ENCODE results near the gene KCNA4. TPM values are rescaled to one million over a fixed set of nuclear protein-coding genes. Genes with fewer than 3 reads are reported as not detected.
"Not testable (repeated sequence)": the region's sequence is repeated elsewhere in the genome, so short reads cannot be mapped to it uniquely, and the experiment has no call there.

KCNA4 gene
- total RNA-seq (2014; rRNA removed; shearing (Covaris generic)), result not detected in 2 replicates

DNA sequence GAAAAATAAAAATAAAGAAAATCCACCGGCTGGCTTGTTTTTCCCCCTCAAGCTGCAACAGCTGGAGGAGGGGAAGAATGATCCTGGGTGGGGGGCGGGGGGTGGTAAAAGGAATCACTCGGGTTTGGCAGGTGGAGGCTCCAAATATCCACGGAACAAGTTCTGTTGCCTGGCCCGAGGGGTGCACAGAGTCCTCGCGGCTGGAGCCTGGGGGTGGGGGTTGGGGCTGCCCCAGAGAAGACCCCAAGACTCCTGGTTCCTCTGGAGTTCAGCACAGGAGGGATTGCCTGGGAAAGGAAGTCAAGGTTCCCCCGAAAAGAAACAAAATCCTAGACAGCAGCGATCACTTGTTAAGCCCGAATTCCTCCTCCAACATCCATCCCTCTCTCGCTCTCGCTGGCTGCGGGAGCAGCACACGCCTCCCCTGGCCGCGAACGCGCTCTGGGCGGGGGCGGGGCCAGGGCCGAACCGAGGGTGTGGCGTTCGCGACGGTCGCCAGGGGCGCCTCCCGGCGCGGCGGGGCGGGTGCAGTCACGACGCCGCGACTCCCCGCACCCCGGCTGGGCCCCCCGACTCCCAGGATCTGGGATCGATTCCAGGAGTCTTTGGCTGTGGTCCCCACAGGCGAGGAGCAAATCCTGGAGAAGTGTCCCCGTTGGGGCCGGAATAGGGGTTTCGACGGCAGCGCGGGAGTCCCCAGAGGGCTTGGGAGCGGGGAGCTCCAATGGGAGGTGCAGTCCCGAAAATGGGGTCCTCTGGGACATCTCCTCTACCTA, at the start of gene KCNA4:
Gene KCNA4, minus strand, starts transcription at position 443 of the 776 bp plus-strand sequence. CDS start 4,352 bp downstream, outside the sequence.
- no peak for DNase-seq (ENCODE audit: low spot score)

DNA sequence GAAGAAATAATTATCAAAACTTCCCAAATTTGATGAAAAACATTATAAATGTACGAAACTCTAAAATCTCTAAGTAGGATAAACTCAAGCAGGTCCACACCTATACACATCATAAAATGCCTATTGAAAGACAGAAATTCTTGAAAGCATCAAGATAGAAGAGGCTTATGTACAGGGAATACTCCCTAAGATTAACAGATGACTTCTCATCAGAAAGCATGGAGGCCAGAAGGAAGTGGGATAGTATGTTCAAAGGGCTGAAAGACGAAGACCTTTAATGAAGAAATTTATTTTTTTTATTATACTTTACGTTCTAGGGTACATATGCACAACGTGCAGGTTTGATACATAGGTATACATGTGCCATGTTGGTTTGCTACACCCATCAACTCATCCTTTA, 45.3 kb upstream of the KCNA4 start:
- DNase-seq (ENCODE audit: low spot score), result no peak

DNA sequence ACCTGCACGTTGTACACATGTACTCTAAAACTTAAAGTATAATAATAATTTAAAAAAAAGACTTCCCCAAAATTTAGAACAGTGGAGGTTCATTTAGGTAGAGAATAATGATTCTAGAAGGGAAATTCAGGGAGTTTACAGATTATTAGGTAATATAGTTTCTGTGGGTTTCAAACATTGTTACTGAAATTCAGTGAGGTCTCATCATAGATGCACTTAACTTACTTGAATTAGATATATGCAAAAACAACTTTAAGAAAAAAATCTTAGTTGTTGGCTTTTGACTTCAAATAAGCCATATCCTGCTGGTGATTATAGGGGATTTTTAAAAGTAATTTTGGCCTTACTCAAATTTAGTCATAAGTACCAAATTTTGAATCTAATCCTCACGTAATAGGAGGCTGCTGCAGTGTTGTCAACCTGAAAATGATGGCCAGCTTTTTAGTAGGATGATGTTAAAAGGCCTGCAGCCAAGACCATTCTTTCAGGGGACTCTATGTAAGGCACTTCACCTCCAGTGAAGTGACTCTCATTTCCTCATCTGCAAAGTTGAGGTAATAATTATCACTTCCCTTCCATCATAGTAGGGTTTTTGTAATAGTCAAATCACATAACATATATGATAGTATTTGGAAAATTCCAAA, 42.5 kb upstream of the KCNA4 start:
- DNase-seq (ENCODE audit: low spot score), result no peak

DNA sequence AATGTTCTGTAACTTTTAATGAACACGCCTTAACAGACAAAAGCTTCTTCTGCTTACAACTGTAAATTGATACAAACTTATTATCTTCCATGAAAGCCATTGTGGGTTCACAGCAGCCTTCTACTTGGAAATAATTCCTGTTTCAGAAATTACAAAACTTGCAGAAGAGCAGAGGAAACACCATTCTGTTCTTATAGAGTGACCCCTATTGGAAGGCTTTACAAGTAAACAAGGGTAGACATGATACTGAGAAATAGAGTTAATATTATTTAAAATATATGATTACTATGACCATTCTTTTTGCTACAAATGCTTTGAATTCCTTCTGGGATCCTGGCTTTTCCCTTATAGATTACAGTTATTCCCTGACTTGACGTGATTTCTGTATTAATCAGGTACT, 32.4 kb upstream of the KCNA4 start:
- DNase-seq (ENCODE audit: low spot score), result no peak

DNA sequence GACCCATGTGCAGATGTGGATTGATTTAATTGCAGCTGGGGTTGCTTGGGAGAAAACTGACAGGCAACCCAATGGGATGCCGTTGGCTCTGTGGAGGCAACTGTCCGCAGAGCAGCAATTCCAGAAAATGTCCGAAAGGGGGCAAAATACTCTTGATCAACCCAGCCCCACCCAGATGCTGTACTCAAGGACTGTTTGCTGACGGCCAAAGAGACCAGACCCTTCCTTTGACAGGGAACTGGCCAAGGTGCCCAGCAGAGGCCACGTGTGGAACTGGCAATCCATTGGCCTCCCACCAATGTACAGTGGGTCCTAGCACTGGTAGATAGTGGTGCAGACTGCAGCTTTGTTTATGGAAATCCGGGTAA, 29.7 kb upstream of the KCNA4 start:
- peak; percentile 37 for DNase-seq (ENCODE audit: low spot score)

DNA sequence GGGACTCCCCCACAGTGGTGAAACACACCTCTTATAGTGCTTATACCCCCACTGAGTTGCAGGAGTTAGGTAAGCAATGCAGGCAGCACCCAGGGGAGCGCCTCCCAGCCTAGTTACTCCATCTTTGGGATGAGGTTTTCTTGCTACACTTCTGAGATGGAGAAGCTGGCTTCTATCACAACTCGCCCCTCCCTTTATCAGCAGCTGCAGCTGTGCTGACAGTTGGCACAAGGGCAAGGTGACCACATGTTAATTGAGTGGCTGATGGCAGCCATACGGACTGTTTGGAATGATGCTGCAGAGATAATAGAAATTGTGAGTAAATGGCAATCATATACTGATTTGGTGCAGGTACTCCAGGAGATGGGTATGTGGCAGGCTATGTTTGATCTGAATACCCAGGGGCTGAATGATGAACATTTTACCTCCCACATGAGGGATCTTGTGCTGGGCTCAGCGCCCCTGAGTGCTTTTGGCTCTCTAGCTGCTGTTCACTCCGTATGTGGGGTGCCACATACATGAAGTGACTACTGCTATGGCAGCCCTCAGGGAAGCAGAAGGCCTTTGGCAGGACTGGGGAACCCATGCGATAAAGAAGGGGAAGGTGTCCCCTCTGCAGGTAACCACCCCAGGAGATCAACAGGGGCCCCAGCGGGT, 29.2 kb upstream of the KCNA4 start:
- DNase-seq (ENCODE audit: low spot score), result no peak

DNA sequence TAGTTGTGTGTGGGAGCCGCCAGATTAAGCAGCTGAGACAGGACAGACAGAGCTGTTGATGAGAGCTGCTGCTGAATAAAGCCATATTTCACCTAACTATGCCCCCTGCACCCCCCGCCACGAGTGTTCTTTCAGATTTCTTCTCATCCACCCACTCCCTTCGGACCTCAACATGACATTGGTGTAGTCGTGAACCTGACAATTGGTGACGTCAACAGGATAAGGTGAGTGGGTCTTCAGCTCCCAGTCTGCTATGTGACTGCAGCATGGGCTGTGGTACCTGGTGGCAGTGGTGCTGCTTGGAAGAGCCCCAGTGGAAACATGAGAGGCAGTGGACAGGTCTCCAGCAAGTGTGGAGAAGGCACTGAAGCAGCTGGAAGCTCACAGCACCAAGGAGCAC, 28.3 kb upstream of the KCNA4 start:
- no peak for DNase-seq (ENCODE audit: low spot score)

DNA sequence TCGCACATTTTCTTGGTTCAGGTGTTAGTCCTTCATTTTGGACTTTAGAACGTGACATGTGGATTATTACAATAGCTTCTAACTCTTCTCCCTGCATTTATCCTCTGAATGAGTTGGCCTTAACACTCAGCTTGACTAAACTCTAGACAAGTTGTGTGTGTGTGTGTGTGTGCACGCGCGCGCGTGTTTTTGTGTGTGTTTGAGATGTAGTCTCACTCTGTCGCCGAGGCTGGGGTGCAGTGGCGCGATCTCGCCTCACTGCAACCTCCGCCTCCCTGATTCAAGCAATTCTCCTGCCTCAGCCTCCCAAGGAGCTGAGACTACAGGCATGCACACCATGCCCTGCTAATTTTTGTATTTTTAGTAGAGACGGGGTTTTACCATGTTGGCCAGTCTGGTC, 24.3 kb upstream of the KCNA4 start:
- no peak for DNase-seq (ENCODE audit: low spot score)

DNA sequence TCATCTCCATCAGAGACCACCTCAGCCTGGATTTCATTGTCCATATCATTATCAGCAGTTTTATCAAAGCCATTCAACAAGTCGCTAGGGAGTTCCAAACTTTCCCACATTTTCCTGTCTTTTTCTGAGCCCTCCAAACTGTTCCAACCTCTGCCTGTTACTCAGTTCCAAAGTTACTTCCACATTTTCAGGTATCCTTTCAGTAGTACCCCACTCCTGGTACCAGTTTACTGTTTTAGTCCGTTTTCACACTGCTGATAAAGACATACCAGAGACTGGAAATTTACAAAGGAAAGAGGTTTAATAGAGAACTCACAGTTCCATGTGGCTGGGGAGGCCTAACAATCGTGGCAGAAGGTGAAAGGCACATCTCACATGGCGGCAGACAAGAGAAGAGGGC, 17.9 kb upstream of the KCNA4 start:
- not testable (repeated sequence) for DNase-seq (ENCODE audit: low spot score)

DNA sequence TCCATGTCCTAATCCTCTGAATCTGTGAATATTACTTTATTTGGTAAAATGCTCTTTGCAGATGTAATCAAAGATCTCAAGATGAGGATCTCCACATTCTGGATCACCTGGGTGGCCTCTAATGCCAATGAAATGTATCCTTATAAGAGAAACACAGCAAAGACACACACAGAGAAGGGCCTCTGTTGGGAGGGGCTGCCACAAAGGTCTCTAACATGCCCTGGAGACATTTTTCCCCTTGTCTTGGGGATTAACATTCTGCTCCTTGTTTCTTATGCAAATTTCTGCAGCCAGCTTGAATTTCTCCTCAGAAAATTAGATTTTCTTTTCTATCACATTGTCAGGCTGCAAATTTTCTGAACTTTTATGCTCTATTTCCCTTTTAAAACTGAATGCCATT, 17.3 kb upstream of the KCNA4 start:
- not testable (repeated sequence) for DNase-seq (ENCODE audit: low spot score)

DNA sequence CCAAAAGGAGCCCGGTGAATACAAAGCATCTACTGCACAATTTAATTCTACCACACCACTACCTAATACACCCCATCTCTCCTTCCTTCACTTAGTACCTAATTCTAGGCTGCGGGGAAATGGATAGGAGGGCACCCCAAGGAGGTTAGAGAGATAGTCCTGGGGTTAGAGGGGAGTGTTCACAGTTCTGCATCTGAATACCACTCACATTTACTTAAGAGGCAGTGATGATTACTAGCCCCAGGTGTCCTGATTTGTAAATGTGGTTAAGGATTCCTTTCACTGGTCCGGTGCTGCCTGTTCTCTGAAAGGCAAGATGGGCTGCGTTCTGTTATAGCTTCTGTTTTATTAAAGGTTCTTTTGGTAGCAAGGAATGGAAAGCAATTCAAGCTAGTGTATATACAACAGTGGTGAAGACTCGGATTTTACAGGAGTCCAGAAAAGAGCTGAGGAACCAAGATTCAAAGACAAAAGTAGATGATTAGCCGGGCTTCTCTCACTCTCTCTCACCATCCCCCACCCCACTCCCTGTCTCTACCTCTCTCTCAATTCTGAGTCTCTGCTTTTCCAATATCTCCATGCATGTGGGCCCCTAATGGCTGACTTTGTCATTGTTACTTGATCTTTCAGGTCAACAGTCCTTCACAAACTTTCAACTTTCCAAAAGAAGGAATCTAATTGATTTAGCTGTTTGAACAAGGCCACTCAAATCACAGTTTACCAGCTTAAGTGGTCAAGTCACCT, 8.7 kb upstream of the KCNA4 start:
- DNase-seq (ENCODE audit: low spot score), result no peak

DNA sequence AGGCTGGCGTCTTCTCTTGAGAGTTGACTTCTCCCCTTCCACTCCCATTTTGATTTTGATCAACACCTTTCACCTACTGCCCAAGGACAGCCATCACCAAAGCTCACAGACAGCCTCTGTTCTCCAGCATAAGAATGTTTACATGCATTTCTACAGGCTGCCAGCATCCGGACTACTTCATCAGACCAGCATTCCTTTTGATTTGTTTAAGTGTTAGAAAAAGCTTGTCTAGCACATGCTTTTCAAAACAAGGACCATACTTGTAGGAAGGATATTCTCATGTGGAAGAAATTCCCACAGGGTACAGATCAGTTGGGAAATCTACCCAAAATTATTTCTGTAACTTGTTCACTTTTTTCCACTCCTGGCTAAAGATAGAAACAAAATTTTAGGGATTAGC, 6.2 kb upstream of the KCNA4 start:
- no peak for DNase-seq (ENCODE audit: low spot score)

DNA sequence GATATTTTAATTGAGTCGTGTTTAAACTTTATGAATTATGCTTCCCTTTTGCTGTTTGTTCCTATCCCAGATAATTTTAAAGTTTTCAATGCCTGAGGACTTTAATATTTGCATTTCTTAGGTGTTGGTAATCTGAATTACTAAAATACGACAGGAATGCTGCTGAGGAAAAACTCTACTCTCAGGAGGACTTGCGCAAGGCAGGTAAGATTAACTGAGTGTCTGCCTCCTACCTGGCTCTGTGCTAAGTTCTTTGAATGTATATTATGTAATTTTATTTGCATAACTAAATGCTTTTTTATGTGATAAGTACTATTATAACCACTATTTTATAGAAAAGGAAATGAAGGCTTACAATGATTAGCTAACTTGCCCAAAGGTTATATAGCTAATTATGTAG, 2.7 kb upstream of the KCNA4 start:
- no peak for DNase-seq (ENCODE audit: low spot score)

DNA sequence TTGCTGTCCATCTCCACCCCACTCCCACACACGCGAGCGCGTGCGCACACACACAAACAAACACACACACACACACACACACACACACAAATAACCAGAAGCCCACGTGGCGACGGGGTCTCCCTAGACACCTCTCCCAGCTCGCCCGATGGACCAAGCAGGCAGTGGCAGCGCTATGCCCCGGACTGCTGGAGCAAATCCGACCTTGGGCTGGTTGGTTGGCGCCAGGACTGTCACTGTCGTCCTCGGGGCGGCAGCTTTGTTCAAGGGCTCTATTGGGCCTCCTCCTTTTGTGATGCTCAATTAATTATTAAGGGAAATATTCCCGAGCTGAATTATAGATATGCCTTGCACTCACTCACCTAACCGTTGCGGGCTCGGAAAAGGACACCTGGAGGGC, 1.7 kb upstream of the KCNA4 start:
- DNase-seq (ENCODE audit: low spot score), result no peak

DNA sequence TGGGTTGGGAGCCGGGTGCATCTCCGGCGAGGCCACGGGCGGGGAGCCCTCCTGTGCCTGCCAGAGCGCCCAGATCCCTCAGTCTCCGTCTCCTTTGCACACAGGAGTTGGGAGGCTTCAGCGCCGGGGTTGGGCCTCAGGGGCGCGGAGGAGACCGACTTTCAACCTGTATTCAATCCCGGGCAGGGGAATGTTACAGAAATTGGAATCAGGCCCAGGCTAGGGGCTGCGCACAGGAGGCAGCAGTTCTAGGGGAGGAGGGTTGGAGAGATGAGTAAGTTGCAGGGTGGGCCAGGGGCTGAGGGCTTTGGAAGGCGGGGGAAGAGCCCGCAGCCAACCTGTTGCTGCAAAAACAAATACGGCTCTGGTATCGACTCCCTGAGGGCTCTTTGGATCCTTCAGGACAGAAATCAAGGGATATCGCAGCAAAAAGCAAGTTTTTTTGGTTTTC, 640 bp upstream of the KCNA4 start:
- no peak for DNase-seq (ENCODE audit: low spot score)

DNA sequence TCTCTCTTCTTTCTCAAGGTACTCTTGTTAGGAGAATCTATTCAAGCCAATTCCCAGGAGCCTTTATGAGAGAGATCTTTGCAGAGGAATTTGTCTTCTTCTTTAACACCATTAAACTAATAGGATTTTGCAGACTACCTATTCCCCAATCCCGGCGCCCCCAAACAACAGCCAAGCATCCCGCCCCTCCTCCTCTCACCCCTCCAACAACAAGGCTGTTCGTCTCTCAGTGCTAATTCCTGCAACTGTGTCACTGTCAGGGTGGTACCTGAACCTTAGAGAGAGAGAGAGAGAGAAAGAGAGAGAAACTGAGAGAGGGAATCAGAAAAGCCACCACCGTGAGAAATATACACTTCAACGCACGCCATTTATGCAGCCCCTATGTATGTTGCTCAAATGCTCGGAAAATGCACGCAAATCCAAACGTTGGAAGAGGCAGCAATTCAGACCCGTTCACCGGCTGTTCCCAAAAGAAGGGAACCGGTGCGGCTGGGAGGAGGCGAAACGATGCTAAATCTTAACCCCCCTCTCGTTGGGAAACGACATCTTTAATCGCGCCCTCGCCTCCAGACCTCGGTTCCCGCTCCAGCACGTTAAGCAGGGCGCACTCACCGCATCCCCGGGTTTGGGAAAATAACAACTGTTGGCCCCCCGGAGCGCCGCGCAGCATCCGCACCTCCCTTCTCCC, 961 bp downstream of the KCNA4 start:
- no peak for DNase-seq (ENCODE audit: low spot score)

DNA sequence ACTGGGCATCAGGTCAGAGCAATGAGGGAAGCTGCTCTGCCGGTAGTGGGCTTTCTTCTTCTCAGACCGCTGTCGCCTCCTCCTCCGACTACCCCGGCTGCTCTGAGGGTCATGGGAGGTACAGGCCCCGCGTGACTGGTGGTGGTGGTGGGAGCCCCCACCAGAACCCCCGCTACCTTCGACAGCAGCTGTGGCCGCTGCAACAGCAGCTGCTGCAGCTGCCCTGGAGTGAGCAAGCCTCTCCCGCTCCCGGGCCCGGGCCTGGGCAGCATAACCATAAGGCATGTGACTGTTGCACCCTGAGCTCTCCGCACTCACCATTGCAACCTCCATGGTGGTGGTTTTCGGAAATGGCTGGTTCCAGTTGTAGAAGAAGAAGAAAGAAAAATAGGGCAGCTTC, 4.5 kb downstream of the KCNA4 start:
- DNase-seq (ENCODE audit: low spot score), result no peak

DNA sequence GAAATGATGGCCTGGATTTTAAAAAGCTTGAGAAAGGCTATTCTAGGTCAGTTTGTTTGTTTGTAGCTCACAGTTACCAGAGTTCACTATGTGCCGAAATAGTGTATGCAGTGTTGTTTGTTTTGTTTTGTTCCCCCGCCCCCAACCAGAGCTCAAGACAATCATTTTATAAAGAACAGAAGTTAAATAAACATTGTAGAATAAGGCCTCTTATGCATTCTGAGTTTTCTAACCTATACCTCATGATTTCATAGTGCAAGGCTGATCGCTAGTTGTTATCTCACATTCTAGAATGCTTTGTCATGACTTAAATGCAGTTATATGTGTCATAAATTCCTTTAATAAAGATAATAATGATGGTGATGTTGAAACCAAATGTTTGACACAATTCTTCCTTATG, 7.8 kb downstream of the KCNA4 start:
- DNase-seq (ENCODE audit: low spot score), result no peak

DNA sequence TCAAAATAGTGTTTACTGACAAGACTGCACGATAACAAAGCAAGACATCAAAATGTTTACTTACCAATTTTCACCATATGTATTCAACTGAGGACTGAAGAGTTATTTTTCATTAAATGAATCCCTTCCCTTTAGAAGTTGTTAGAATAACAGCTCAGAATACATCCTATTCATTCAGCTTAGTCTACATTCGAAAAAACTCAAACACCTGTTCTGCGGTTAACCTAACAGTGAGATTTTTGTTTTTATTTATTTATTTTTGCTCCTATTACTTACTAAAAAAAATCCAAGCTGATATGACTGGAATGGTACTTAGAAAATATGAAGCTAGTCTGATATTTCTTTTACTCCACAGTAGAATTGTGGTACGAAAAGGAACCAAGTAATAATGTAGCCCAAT, 10.0 kb downstream of the KCNA4 start:
- DNase-seq (ENCODE audit: low spot score), result no peak

DNA sequence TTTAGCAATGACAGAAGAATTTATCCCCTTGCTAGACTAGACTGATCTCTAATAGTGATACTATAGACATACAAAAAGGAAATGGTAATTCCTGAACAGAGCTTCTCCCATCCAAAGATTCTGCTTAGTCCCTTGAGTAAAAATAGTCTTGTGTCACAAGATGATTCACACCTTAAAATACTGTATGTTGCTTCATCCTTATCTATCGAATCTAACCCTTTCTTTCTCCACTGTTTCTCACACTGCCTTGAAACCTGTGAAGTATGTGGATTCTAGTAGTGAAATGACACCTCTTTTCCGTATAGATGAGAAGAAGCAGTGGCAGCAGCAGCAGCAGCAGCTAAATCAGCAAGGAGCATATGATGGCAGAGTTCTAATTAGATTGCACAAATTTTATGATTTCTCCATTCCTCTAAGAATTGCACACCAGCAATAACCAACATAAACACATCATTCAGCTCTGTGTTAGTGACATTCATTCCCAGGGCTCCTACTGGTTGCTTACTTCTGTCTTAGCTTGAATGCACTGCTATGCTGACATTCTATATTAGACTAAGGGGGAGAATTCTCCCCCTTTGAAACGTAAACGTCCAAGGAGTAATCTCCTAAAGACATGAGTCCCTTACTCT, 14.6 kb downstream of the KCNA4 start:
- DNase-seq (ENCODE audit: low spot score), result no peak
